NCI-H146 (cell line): ENCODE results near the gene A2M.
"Not testable (repeated sequence)": the region's sequence is repeated elsewhere in the genome, so short reads cannot be mapped to it uniquely, and the experiment has no call there.

Source experiments
- DNase-seq: peaks from one replicate; lab custom pipeline; 2025; lab: John Stamatoyannopoulos, UW

A2M gene

GRCh38 chr12:9115731-9116559, at the start of gene A2M:
A2M (minus strand) TSS chr12:9115919; CDS start chr12:9115849, 70 bp downstream.
- no peak for DNase-seq

GRCh38 chr12:9163392-9163791, 47.7 kb upstream of the A2M start:
- no peak for DNase-seq

- DNase-seq = no peak
These were observed 40.4 kb upstream of the A2M start for GRCh38 chr12:9156119-9156518.

GRCh38 chr12:9149372-9149771, 33.7 kb upstream of the A2M start:
- no peak for DNase-seq

- no peak for DNase-seq
These were observed 33.2 kb upstream of the A2M start for GRCh38 chr12:9148926-9149325.

GRCh38 chr12:9147461-9147860, 31.7 kb upstream of the A2M start:
- DNase-seq = no peak

- no peak for DNase-seq
These were observed 29.0 kb upstream of the A2M start for GRCh38 chr12:9144730-9145106.

GRCh38 chr12:9143929-9144729, 28.4 kb upstream of the A2M start:
- no peak for DNase-seq

GRCh38 chr12:9143137-9143536, 27.4 kb upstream of the A2M start:
- no peak for DNase-seq

GRCh38 chr12:9139588-9140290, 24.0 kb upstream of the A2M start:
- not testable (repeated sequence) for DNase-seq

GRCh38 chr12:9135903-9136310, 20.2 kb upstream of the A2M start:
- DNase-seq = no peak

- DNase-seq = peak; percentile 28
These were observed 19.4 kb upstream of the A2M start for GRCh38 chr12:9134981-9135628.

GRCh38 chr12:9133216-9133916, 17.6 kb upstream of the A2M start:
- DNase-seq = no peak

- no peak for DNase-seq
These were observed 16.4 kb upstream of the A2M start for GRCh38 chr12:9132008-9132535.

GRCh38 chr12:9130244-9130643, 14.5 kb upstream of the A2M start:
- DNase-seq = no peak

- DNase-seq = no peak
These were observed 12.4 kb upstream of the A2M start for GRCh38 chr12:9127936-9128663.

- DNase-seq = no peak
These were observed 11.8 kb upstream of the A2M start for GRCh38 chr12:9127484-9127883.

- no peak for DNase-seq
These were observed 8.8 kb upstream of the A2M start for GRCh38 chr12:9124383-9125031.

GRCh38 chr12:9123781-9124382, 8.2 kb upstream of the A2M start:
- DNase-seq = no peak
